WTC11 (cell line): ENCODE results near the gene SLC6A9. TPM values are rescaled to one million over a fixed set of nuclear protein-coding genes. Genes with fewer than 3 reads are reported as not detected.

Experiments
- ATAC-seq: fragments of 200-7000 bp; cut with Tn5 transposase; 2 replicates; pipeline ENCODE4 v1.10.0; 2021; ENCODE audit warnings: mild to moderate bottlenecking, moderate library complexity
- CTCF ChIA-PET: fragments of 300-600 bp; sonication (Branson Sonifier 250); formaldehyde crosslinking; loops from one replicate; lab custom pipeline; 2021; ENCODE audit warnings: antibody characterized with exemption; lab: Charles Lee
- POLR2A ChIA-PET: fragments of 350-600 bp; sonication (Branson Sonifier 250); formaldehyde crosslinking; loops from one replicate; lab custom pipeline; 2021; ENCODE audit warnings: antibody characterized with exemption; lab: Charles Lee
- DNase-seq: peaks from one replicate; pipeline ENCODE4 v3.0.0; 2021; ENCODE audit warnings: low spot score
- H3K27ac Mint-ChIP-seq: 2 replicates; pipeline ENCODE4 v1.8.0; 2021; ENCODE audit warnings: mixed read lengths
- H3K27me3 Mint-ChIP-seq: 2 replicates; pipeline ENCODE4 v1.8.0; 2021; ENCODE audit warnings: low read depth, mild to moderate bottlenecking, moderate library complexity, mixed read lengths
- H3K36me3 Mint-ChIP-seq: 2 replicates; pipeline ENCODE4 v1.8.0; 2021; ENCODE audit warnings: mixed read lengths
- H3K4me1 Mint-ChIP-seq: 2 replicates; pipeline ENCODE4 v1.8.0; 2022; ENCODE audit warnings: mixed read lengths
- H3K4me3 Mint-ChIP-seq: 2 replicates; pipeline ENCODE4 v1.8.0; 2021; ENCODE audit warnings: mild to moderate bottlenecking, moderate library complexity, mixed read lengths
- H3K9me3 Mint-ChIP-seq: 2 replicates; pipeline ENCODE4 v1.8.0; 2021; ENCODE audit warnings: mixed read lengths
- PRRX2 ChIP-seq: fragments of 250-450 bp; sonication (Bioruptor Pico); IDR thresholded peaks from 2 replicates; pipeline ENCODE4 v1.8.0; 2021; ENCODE audit warnings: mild to moderate bottlenecking
- SP1 ChIP-seq: sonication (generic); formaldehyde crosslinking; conservative IDR thresholded peaks from 2 replicates; pipeline ENCODE4 v1.8.1; 2022; ENCODE audit warnings: missing genetic modification reagents
- TCF7 ChIP-seq: sonication (generic); formaldehyde crosslinking; IDR thresholded peaks from 2 replicates; pipeline ENCODE4 v1.8.0; 2022; ENCODE audit warnings: mild to moderate bottlenecking, low read depth, missing genetic modification reagents, moderate library complexity
- TEAD1 ChIP-seq: sonication (generic); formaldehyde crosslinking; IDR thresholded peaks from 2 replicates; pipeline ENCODE4 v1.8.0; 2022; ENCODE audit warnings: mild to moderate bottlenecking, missing genetic modification reagents
- ZNF121 ChIP-seq: sonication (generic); formaldehyde crosslinking; IDR thresholded peaks from 2 replicates; pipeline ENCODE4 v1.8.0; 2023; ENCODE audit warnings: missing genetic modification reagents
- ZNF138 ChIP-seq: sonication (generic); formaldehyde crosslinking; conservative IDR thresholded peaks from 2 replicates; pipeline ENCODE4 v1.8.1; 2022; ENCODE audit warnings: mild to moderate bottlenecking, moderate library complexity, missing genetic modification reagents
- ZNF423 ChIP-seq: fragments of 250-450 bp; sonication (Bioruptor Pico); IDR thresholded peaks from 2 replicates; pipeline ENCODE4 v2.1.2; 2022; ENCODE audit warnings: mild to moderate bottlenecking, moderate library complexity
- total RNA-seq: library from RNA; stranded (reverse); gene quantifications from 3 replicates; pipeline ENCODE4 v1.2.3, GENCODE V29; 2021
- TF ChIP-seq, protein P1 (sequence below): sonication (generic); formaldehyde crosslinking; IDR thresholded peaks from 2 replicates; pipeline ENCODE4 v1.8.0; 2022; ENCODE audit warnings: mild to moderate bottlenecking, missing genetic modification reagents
- TF ChIP-seq, protein P2 (sequence below): fragments of 200-600 bp; IDR thresholded peaks from 2 replicates; pipeline ENCODE4 v1.8.0; 2022; ENCODE audit warnings: antibody characterized with exemption
- TF ChIP-seq, protein P3 (sequence below): sonication (generic); formaldehyde crosslinking; IDR thresholded peaks from 2 replicates; pipeline ENCODE4 v1.8.0; 2023; ENCODE audit warnings: missing genetic modification reagents, mild to moderate bottlenecking, borderline replicate concordance
- TF ChIP-seq, protein P4 (sequence below): sonication (generic); formaldehyde crosslinking; IDR thresholded peaks from 2 replicates; pipeline ENCODE4 v1.8.1; 2023; ENCODE audit warnings: mild to moderate bottlenecking, missing genetic modification reagents, borderline replicate concordance
- TF ChIP-seq, protein P5 (sequence below): sonication (generic); formaldehyde crosslinking; IDR thresholded peaks from 2 replicates; pipeline ENCODE4 v1.8.1; 2022; ENCODE audit warnings: low read depth, missing genetic modification reagents, borderline replicate concordance
- TF ChIP-seq, protein P6 (sequence below): fragments of 250-450 bp; sonication (Bioruptor Pico); IDR thresholded peaks from 2 replicates; pipeline ENCODE4 v1.8.0; 2021; ENCODE audit warnings: mild to moderate bottlenecking

The SLC6A9 gene
- total RNA-seq, 1 experiment from 2014 or later = 14.4 TPM

DNA sequence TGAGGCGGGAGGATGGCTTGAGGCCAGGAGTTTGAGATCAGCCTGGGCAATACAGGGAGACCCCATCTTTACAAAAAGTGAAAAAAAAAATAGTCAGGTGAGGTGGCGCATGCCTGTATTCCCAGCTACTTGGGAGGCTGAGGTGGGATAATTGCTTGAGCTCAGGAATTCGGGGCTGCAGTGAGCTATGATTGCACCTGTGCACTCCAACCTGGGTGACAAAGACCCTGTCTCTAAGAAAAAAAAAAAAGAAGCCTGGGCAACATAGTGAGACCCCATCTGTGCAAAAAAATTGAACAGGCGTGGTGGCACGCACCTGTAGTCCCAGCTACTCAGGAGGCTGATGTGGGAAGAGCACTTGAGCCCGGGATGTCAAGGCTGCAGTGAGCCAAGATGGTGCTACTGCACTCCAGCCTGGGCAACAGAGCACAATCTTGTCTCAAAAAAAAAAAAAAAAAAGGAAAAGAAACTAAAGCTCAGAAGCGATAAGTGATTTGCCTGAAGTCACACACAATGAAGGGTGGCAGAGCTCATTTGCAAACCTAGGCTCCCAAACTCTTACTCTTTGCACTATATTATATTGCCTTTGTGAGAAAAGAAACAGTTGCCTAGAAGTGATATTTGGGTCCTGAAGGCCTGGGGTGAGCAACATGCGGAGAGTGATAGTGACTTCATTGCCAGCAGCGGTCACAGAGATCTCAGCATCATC is 37.9 kb downstream of the SLC6A9 start:
- Mint-ChIP-seq H3K4me3 (peak overlapping the region; percentile 86; the same call in 1 of the 2 replicates), H3K27me3 (peaks cover 14% of the 10 kb centered on the region), H3K36me3 (no peaks in the 10 kb centered on the region), H3K9me3 (no peaks in the 10 kb centered on the region), H3K27ac (no peak overlapping the region), H3K4me1 (peaks cover 25% of the 10 kb centered on the region)
- no peak for ATAC-seq
- no peak for DNase-seq
- CTCF ChIA-PET = interaction anchor here (0.9 to 9.8 kb wide), 12 partner anchors 12 to 659 kb away, joined by 3 to 87 read pairs (median 6); no protein-coding TSS in a partner anchor
- TF ChIP-seq, protein P1, sequence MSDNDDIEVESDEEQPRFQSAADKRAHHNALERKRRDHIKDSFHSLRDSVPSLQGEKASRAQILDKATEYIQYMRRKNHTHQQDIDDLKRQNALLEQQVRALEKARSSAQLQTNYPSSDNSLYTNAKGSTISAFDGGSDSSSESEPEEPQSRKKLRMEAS (CRISPR knock-in tag) = no peak
- peak; percentile 76 for TF ChIP-seq ZNF121 (CRISPR knock-in tag)
- TF ChIP-seq, all 79 proteins: peak for 1
- POLR2A ChIA-PET = interaction anchor here (0.9 to 3.0 kb wide), 2 partner anchors 19 to 21 kb away, joined by 5 to 13 read pairs; partner anchors contain the start of gene ATP6V0B

DNA sequence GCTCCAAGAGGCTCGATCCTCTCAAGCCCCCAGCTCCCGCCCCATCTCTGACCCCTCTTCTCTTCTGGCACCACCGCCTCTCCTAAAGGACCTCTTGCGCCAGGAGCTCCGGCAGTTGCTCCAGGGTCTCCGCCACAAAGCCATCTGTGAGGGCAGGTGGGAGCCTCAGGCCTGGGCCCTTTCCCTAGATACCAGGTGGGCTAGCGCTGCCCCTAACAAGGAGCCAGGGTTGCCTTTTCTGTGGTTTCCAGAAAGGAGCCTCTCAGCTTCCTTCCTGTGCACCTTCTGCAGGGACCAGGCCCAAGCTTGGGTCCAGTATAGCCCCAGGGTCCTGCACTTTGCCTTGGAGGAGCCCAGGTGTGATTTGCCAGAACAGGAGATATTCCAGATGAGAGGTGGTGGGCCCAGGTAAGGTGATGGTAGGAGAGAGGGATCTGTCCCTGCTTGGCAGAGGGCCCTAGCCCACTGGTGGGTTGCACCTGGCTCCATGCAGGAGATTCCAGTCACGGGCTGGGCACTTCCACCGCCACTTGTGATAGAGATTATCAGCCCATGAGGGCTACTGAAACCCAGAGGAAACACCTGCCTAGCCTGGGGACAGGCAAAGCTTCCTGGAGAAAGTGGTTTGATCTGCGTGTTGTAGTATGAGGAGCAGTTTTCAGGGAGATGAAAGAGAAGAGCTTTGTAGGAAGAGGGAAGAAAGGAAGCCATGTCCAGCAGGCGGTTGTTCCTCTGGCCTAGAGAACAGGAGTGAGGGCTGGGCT is 38.8 kb downstream of the SLC6A9 start:
- TF ChIP-seq SP1 (CRISPR knock-in tag) = no peak
- TF ChIP-seq, protein P2, sequence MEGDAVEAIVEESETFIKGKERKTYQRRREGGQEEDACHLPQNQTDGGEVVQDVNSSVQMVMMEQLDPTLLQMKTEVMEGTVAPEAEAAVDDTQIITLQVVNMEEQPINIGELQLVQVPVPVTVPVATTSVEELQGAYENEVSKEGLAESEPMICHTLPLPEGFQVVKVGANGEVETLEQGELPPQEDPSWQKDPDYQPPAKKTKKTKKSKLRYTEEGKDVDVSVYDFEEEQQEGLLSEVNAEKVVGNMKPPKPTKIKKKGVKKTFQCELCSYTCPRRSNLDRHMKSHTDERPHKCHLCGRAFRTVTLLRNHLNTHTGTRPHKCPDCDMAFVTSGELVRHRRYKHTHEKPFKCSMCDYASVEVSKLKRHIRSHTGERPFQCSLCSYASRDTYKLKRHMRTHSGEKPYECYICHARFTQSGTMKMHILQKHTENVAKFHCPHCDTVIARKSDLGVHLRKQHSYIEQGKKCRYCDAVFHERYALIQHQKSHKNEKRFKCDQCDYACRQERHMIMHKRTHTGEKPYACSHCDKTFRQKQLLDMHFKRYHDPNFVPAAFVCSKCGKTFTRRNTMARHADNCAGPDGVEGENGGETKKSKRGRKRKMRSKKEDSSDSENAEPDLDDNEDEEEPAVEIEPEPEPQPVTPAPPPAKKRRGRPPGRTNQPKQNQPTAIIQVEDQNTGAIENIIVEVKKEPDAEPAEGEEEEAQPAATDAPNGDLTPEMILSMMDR = no peak
- no peaks in the 10 kb centered on the region for H3K36me3 Mint-ChIP-seq
- peaks cover 18% of the 10 kb centered on the region for H3K27me3 Mint-ChIP-seq
- H3K4me1 Mint-ChIP-seq = peaks cover 22% of the 10 kb centered on the region
- peak overlapping the region; percentile 86 for H3K4me3 Mint-ChIP-seq
- peak overlapping the region; percentile 0; the same call in 1 of the 2 replicates for H3K27ac Mint-ChIP-seq
- H3K9me3 Mint-ChIP-seq = no peaks in the 10 kb centered on the region
- ATAC-seq (no peak), DNase-seq (no peak)
- CTCF ChIA-PET = interaction anchor here (0.8 to 9.8 kb wide), 19 partner anchors 7 to 660 kb away, joined by 3 to 87 read pairs (median 4); partner anchors contain the start of gene DPH2
- POLR2A ChIA-PET = interaction anchor here (0.6 to 3.0 kb wide), 7 partner anchors 16 to 422 kb away, joined by 3 to 13 read pairs (median 3); partner anchors contain the start of genes ATP6V0B and DPH2

DNA sequence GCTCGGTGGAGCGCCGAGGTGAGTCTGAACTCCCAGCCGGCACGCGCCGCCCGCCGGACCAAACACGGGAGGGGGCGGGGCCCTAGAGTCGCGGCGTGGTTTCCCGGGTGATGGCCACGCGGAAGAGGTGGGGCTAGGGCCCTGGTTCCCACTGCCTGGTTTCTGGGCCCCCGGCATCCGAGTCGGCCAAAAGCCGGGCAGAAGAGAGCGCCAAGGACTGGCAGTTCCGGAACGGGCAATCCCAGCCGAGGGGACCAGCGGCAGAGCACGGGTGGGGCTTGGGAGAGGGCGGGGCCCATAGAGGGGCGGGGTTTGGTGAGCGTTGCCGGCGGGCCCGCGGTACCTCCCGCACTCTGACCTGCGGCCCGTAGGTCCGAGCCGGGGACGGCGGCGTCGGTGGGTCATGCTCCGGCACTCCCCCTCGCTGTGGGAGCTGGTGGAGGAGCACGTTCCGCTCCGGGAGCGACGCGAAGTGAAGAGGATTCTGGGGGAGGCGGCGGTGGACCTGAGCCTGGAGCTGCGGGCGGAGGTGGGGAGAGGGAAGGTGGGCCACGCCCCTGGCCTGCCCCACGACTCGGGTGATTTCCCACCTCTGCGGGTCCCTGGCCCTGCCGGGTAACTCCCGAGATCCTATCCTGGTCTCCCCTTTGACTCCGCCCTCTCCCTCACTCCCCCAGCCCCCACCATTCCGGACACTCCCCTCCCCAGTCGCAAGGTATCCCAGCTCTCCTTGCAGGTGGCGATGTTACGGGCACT is 39.6 kb downstream of the SLC6A9 start, which contains the start of gene CCDC24:
Gene CCDC24, plus strand, starts transcription at position 124 of the 756 bp plus-strand sequence. Its CDS starts 280 bp downstream, at position 404.
- H3K27ac Mint-ChIP-seq = peak within 1 kb of the TSS; percentile 93
- CTCF ChIA-PET = interaction anchor here (0.8 to 9.8 kb wide), 16 partner anchors 8 to 441 kb away, joined by 3 to 87 read pairs (median 4); partner anchors contain the start of gene DPH2
- H3K9me3 Mint-ChIP-seq = no peaks in the 10 kb centered on the region
- H3K27me3 Mint-ChIP-seq = peaks cover 18% of the 10 kb centered on the region
- peaks cover 22% of the 10 kb centered on the region for H3K4me1 Mint-ChIP-seq
- ATAC-seq = peak; percentile 70
- peak; percentile 82 for DNase-seq
- no peaks in the 10 kb centered on the region for H3K36me3 Mint-ChIP-seq
- peak within 1 kb of the TSS; percentile 86 for H3K4me3 Mint-ChIP-seq
- POLR2A ChIA-PET = interaction anchor here (0.6 to 3.0 kb wide), 7 partner anchors 17 to 422 kb away, joined by 3 to 13 read pairs (median 3); partner anchors contain the start of genes ATP6V0B and DPH2
- TF ChIP-seq ZNF138 (CRISPR knock-in tag) = no peak; the same call in 1 of the 2 replicates
- TF ChIP-seq, protein P3, sequence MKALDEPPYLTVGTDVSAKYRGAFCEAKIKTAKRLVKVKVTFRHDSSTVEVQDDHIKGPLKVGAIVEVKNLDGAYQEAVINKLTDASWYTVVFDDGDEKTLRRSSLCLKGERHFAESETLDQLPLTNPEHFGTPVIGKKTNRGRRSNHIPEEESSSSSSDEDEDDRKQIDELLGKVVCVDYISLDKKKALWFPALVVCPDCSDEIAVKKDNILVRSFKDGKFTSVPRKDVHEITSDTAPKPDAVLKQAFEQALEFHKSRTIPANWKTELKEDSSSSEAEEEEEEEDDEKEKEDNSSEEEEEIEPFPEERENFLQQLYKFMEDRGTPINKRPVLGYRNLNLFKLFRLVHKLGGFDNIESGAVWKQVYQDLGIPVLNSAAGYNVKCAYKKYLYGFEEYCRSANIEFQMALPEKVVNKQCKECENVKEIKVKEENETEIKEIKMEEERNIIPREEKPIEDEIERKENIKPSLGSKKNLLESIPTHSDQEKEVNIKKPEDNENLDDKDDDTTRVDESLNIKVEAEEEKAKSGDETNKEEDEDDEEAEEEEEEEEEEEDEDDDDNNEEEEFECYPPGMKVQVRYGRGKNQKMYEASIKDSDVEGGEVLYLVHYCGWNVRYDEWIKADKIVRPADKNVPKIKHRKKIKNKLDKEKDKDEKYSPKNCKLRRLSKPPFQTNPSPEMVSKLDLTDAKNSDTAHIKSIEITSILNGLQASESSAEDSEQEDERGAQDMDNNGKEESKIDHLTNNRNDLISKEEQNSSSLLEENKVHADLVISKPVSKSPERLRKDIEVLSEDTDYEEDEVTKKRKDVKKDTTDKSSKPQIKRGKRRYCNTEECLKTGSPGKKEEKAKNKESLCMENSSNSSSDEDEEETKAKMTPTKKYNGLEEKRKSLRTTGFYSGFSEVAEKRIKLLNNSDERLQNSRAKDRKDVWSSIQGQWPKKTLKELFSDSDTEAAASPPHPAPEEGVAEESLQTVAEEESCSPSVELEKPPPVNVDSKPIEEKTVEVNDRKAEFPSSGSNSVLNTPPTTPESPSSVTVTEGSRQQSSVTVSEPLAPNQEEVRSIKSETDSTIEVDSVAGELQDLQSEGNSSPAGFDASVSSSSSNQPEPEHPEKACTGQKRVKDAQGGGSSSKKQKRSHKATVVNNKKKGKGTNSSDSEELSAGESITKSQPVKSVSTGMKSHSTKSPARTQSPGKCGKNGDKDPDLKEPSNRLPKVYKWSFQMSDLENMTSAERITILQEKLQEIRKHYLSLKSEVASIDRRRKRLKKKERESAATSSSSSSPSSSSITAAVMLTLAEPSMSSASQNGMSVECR (CRISPR knock-in tag) = peak; percentile 38; the same call in 1 of the 2 replicates
- TF ChIP-seq TCF7 (CRISPR knock-in tag) = no peak
- TF ChIP-seq PRRX2 = 0 out of 2 replicates have a peak, but pooled peaks have one; percentile 6
- TF ChIP-seq, protein P4, sequence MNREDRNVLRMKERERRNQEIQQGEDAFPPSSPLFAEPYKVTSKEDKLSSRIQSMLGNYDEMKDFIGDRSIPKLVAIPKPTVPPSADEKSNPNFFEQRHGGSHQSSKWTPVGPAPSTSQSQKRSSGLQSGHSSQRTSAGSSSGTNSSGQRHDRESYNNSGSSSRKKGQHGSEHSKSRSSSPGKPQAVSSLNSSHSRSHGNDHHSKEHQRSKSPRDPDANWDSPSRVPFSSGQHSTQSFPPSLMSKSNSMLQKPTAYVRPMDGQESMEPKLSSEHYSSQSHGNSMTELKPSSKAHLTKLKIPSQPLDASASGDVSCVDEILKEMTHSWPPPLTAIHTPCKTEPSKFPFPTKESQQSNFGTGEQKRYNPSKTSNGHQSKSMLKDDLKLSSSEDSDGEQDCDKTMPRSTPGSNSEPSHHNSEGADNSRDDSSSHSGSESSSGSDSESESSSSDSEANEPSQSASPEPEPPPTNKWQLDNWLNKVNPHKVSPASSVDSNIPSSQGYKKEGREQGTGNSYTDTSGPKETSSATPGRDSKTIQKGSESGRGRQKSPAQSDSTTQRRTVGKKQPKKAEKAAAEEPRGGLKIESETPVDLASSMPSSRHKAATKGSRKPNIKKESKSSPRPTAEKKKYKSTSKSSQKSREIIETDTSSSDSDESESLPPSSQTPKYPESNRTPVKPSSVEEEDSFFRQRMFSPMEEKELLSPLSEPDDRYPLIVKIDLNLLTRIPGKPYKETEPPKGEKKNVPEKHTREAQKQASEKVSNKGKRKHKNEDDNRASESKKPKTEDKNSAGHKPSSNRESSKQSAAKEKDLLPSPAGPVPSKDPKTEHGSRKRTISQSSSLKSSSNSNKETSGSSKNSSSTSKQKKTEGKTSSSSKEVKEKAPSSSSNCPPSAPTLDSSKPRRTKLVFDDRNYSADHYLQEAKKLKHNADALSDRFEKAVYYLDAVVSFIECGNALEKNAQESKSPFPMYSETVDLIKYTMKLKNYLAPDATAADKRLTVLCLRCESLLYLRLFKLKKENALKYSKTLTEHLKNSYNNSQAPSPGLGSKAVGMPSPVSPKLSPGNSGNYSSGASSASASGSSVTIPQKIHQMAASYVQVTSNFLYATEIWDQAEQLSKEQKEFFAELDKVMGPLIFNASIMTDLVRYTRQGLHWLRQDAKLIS = no peak
- TF ChIP-seq, protein P5, sequence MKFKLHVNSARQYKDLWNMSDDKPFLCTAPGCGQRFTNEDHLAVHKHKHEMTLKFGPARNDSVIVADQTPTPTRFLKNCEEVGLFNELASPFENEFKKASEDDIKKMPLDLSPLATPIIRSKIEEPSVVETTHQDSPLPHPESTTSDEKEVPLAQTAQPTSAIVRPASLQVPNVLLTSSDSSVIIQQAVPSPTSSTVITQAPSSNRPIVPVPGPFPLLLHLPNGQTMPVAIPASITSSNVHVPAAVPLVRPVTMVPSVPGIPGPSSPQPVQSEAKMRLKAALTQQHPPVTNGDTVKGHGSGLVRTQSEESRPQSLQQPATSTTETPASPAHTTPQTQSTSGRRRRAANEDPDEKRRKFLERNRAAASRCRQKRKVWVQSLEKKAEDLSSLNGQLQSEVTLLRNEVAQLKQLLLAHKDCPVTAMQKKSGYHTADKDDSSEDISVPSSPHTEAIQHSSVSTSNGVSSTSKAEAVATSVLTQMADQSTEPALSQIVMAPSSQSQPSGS (CRISPR knock-in tag) = no peak
- no peak for TF ChIP-seq TEAD1
- TF ChIP-seq, protein P6, sequence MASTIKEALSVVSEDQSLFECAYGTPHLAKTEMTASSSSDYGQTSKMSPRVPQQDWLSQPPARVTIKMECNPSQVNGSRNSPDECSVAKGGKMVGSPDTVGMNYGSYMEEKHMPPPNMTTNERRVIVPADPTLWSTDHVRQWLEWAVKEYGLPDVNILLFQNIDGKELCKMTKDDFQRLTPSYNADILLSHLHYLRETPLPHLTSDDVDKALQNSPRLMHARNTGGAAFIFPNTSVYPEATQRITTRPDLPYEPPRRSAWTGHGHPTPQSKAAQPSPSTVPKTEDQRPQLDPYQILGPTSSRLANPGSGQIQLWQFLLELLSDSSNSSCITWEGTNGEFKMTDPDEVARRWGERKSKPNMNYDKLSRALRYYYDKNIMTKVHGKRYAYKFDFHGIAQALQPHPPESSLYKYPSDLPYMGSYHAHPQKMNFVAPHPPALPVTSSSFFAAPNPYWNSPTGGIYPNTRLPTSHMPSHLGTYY (CRISPR knock-in tag) = no peak
- TF ChIP-seq ZNF423 (CRISPR knock-in tag) = no peak
